NCI-H1436 (cell line): ENCODE results near the gene ARID1B.

Experiments
- DNase-seq: peaks from one replicate; lab custom pipeline; 2025; lab: John Stamatoyannopoulos, UW

The ARID1B gene

DNA sequence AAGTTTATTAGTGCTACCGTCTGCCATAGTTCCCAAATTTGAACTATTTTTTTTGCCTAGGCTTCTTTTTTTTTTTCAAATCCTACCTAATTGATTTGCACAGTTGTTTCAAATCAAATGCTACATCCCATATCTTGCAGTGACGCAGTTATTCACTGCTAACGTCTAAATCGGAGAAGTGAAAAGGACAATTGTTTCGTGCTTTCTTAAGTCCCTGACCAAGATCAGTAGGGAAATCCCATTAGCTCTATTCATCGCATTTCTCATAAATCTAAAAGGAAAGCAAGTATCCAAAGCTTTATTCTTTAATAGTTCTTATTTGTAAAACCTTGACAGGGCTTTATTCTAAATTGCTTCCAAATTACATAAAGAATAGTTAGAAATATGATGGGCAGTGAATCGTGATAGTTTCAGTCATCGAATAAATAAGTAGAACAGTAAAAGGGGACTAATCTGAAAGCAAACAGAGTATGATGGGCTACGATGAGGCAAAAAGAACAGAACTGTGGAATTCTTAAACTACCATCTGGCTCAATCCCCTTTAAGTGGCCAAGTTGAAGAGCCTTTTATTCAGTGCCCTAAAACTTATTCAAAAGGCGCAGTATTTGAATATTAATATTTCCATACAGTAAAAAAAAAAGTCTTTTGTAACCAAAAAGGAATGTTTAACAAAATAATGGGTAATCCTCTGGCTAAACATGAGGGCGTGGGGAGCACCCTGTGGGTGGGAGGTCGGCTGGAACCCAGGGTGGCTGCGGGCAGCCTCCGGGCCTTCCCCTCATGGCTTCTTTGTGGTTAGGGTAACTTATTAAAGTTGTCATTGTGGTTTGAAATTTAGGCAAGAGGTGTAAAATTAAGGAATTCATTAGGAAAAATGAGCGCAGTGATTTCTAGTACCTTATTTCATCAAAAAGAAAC, 3.0 kb upstream of the ARID1B start:
- DNase-seq: no peak

DNA sequence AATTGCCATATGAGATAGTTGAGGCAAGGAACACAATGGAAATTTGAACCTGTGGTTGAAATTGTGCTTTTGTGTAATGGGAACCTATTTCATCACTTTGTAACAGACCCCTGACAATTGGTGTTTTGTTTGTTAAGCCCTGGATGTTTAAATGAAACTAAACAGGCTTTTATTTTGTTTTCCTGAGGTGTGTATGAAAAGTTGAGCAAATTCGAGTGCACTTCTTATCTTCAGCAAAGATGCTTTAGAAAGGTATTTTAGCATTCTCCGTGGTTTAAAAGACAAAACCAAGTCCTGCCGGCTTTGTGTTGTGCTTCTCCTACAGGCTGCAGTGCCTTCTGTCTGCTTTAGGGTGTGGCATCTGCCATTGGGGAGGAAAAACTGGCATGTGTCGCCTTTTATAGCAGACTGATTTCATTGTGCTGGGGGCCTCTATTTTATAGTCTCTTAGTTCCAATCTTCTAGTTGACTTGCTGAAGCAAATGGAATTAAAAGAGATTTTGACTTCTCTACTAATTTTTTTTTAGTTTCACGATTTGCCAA, 2.2 kb upstream of the ARID1B start:
- DNase-seq: no peak

DNA sequence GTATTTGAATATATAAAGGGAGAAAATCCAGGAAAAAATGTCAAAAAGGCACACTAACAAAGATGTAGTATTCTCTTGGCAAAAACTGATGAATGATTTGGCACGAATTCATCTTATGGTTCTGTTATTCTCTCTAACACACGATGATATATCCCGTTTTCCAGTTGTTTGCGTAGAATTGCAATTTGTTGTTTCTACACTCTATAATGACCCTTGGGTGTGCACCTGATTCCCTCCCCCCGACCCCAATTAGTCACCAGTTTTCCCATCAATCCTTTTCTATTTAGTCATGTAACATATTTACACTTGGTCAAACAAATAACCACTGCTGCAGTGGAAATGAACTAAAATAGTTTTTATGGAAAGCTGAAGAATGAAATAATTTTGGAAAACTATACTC, 1.5 kb upstream of the ARID1B start:
- DNase-seq: no peak

DNA sequence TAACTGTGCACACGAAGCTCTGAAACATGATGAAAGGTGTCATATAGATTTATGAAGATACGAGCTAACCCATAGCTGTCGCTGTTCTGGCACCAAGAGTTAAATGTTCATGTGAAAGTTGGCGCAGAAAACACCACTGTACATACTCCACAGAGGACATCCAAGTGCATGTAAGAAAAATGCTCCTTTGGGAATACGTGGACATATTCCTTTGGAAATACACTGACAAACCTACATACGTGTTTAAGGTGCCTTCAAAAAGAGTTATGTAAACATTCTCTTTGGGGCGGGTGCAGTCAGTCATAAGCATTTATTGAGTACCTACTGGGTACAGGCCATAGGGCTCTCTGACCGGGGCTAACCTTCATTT, 723 bp upstream of the ARID1B start:
- no peak for DNase-seq

DNA sequence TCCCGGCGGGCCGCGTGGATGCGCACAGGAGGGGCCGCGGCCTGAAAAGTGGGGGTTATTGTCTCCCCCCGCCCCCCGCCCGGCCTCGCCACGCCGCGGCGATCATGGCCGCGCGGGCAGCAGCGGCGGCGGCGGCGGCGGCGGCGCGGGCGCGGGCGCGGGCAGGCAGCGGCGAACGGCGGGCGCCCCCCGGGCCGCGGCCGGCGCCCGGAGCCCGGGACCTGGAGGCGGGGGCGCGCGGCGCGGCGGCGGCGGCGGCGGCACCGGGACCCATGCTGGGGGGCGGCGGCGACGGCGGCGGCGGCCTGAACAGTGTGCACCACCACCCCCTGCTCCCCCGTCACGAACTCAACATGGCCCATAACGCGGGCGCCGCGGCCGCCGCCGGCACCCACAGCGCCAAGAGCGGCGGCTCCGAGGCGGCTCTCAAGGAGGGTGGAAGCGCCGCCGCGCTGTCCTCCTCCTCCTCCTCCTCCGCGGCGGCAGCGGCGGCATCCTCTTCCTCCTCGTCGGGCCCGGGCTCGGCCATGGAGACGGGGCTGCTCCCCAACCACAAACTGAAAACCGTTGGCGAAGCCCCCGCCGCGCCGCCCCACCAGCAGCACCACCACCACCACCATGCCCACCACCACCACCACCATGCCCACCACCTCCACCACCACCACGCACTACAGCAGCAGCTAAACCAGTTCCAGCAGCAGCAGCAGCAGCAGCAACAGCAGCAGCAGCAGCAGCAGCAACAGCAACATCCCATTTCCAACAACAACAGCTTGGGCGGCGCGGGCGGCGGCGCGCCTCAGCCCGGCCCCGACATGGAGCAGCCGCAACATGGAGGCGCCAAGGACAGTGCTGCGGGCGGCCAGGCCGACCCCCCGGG, 637 bp downstream of the ARID1B start:
- DNase-seq: peak; percentile 18

DNA sequence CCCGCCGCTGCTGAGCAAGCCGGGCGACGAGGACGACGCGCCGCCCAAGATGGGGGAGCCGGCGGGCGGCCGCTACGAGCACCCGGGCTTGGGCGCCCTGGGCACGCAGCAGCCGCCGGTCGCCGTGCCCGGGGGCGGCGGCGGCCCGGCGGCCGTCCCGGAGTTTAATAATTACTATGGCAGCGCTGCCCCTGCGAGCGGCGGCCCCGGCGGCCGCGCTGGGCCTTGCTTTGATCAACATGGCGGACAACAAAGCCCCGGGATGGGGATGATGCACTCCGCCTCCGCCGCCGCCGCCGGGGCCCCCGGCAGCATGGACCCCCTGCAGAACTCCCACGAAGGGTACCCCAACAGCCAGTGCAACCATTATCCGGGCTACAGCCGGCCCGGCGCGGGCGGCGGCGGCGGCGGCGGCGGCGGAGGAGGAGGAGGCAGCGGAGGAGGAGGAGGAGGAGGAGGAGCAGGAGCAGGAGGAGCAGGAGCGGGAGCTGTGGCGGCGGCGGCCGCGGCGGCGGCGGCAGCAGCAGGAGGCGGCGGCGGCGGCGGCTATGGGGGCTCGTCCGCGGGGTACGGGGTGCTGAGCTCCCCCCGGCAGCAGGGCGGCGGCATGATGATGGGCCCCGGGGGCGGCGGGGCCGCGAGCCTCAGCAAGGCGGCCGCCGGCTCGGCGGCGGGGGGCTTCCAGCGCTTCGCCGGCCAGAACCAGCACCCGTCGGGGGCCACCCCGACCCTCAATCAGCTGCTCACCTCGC, 1.5 kb downstream of the ARID1B start:
- DNase-seq: no peak

DNA sequence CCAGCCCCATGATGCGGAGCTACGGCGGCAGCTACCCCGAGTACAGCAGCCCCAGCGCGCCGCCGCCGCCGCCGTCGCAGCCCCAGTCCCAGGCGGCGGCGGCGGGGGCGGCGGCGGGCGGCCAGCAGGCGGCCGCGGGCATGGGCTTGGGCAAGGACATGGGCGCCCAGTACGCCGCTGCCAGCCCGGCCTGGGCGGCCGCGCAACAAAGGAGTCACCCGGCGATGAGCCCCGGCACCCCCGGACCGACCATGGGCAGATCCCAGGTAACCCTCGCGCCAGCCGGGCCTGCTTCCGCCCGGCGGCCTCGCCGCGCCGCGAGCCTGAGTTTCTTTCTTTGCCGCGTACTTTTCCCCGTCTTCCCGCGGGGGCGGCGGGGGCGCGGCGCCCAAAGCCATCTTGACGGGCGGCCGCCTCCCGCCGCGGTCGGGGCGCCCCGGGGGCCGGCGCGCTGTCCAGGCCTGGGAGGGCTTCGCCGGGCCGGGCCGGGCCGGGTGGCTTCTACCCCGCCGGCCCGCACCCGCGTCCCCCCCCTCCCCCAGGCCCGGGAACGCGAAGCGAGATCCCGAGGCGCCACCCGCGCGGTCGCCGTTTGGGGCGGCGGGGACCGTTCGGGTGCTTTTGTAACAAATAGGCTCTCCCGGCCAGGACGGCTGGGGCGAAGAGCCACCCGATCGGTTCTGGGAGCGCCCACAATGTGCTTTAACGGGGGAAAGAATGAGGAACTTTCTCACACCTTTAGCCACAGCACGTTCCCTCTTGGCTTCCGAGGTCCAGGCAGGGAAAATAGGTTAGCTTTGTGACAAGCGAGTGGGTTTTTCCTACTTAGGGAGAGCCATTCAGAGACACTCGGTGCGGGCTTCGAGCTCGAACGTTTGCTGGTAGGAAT, 2.3 kb downstream of the ARID1B start:
- DNase-seq: no peak

DNA sequence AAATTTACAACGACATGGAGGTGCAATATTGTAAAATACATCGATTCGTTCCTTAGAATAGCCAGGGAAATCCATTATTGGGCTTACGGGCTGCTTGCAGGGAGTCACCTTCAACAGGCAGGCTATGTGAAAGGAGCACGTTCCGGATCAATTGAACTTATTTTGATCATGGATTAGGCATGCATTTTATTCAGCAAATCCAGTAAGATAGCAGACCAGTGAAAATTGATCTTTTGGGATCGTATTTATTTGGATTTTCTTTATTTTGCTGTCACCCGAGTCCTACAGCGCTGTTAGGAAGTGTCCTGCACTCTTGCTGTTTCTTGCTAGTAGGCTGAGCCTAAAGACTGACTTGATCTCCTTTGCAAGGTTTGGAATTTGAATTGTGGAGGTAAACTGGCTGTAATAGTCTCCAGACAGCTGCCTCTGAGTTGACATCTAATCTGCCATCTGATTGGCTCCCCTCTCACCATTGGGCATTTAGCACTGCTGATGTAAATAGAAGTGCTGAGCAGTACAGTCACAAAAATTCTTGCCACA, 3.0 kb downstream of the ARID1B start:
- peak; percentile 79 for DNase-seq

DNA sequence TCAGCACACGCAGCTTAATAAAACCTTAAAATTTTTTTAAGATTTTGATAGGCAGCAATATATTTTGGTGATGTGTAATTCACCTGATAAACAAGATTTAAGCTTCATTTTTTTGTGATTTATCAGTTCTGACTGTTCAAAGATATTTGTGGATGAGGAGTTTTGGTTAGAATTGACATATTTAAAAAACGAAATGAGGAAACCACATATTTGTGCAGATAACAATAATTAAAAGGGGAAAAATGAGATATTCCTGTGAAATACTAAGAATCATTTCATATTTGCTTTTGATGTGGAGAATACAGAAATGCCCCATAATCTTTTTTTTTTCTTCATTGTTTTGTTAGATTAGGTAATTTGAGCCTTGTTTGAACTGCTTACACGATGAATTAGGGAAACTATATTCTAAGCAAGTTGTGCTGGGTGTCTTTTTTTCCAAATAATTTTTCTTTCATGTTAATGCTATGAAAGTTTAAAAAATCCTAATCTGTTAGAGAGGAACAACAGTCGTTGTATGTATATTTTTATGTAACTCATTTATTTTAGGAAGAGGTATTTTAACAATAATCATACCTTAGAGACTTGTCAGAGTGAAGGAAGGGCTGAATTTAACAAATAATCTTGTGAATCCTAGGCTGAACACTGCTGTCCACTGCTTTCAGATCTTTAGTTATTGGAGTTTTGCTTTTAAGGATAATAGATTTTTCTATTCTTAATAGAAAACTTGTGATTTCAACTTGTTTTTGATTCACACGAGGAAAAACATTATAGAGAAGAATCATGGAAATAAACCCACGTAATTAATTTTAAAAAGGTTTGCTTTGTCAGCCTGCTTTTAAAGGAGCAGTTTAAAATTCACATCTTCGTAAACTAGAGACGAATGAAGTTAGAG, 4.0 kb downstream of the ARID1B start:
- no peak for DNase-seq

DNA sequence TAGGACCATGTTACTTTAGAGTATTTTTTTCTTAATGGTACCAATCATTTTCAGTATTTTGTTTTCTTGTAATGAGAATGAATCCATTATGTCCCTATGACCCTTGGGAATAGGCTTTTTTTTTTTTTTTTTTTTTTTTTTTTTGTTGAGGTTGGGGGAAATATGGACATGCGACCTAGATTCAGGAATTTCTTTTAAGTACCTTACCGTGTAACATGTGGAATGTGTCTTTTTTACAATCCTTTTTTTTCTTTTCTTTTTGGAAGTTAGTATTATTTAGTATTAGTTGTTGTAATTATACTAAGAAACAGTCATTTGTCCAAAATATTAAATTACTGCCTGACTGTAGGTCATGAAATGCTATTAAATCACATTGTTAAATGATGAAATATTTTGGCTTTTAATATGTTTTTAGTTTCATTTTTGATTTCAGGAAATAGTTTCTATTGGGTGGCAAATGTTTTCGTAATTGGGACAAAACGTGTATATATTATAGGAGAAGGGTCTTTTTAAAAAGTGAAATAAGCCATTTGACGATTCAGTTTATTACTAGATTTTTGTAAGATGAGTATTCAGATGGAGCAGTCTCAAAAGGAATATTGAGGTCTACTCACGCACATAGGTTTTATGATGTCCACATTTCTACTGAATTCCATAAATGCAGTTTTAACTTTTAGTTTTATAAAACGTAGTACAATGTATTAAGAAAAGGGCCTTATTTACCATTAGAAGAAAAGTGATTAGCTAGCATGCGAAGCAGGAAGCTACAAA, 4.9 kb downstream of the ARID1B start:
- DNase-seq: no peak

DNA sequence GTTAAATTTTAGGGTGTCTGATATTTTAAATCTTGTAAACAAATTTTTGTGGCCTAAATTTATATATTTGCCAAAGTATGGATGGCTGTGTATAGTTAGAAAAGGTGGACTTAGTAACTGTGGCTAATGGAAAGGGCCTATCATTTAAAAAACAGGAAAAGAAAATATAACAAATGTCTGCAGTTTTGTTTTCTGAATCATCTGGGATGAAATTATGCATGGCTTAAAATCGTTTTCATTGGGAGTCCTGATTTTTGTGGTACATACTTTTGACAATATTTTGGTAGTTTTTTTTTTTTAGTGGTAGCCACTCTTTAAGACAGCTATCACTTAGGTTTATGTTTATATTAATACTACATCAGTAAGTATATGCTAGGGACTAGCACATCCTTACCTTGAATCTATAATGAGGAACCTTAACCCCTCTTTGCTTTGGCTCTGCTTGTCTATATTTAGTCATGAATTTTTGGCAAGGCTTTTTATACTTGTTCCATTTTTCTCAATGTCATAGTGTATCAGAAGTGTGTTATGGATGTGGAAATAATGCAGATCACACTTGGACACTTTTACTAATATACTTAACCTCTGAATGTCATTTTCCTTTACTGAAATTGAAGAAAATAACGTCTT, 5.6 kb downstream of the ARID1B start:
- no peak for DNase-seq

DNA sequence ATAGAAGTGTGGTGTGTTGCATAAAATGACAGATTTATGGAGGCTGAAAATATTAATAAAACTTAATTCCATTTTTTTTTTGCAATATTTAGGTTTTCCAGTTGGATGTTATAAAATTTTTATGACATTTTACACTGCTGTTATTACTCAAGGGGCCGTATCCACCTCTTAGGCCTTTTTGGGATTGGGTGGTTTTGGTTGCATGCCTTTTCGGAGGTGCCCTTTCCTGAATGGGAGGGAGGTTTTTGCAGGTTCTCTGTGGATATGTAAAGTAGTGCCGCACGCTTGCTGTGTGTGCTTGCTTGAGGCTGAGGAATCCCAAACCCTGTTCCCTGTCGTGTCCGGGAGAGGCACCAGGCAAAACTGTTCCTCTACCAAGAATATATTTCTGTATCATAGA, 6.8 kb downstream of the ARID1B start:
- no peak for DNase-seq

DNA sequence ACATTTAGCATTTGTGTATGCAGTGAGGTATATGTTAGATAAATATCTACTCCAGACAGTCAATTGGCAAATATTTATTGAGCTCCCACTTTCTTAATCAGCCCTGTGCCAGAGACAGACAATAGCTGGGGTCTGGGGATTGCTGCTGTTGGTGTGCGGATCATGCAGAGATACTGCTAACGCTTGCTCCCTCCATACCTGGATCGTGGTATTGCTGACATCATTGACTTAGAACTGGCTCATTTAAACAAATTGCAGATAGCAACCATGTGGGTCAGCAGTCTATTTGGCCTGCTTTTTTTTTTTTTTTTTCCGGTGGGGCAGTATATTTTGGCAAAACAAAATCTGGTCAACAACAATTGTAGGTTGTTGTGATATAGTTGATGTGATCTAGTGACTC, 9.5 kb downstream of the ARID1B start:
- DNase-seq: no peak

DNA sequence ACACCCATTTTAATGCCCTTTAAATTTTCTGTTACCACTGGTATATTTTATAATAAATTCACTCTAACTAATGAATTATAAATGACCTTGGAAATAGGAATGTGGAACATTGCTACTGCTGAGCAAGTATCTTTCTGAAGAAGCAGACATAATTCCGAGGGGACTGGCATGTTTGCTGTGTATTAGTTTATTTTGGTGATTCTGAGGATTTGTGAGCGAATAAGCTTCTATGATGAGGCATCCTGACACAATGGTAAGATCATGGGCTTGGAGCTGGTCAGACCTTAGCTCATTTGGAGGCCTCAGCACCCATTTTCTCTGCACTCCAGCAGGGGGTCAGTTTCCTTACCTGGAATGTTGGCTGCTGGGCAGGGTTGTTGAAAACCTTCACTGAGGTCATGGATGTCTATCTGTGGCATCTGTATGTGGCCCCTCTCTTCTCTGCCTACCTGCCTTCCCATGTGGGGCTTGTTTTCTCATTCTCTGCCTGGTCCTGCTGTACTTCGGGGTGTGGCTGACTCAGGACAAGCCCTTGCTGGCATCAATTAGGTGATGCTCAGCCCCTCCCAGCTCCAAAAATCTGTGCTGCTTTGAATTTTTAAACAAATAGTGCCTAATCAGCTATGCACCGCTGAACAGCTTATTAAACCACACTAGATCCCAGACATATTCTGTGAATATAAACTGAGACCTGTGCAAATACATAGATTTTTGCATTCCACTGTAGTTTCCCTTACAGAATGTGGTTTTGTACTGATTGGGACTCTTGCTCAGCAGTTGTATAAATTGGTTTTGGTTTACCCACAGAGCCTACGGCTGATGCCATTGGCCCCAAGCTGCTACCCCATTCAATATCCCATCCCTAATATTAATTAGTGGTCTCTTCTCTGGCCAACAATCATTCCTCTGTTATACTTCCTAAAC, 10.7 kb downstream of the ARID1B start:
- DNase-seq: no peak

DNA sequence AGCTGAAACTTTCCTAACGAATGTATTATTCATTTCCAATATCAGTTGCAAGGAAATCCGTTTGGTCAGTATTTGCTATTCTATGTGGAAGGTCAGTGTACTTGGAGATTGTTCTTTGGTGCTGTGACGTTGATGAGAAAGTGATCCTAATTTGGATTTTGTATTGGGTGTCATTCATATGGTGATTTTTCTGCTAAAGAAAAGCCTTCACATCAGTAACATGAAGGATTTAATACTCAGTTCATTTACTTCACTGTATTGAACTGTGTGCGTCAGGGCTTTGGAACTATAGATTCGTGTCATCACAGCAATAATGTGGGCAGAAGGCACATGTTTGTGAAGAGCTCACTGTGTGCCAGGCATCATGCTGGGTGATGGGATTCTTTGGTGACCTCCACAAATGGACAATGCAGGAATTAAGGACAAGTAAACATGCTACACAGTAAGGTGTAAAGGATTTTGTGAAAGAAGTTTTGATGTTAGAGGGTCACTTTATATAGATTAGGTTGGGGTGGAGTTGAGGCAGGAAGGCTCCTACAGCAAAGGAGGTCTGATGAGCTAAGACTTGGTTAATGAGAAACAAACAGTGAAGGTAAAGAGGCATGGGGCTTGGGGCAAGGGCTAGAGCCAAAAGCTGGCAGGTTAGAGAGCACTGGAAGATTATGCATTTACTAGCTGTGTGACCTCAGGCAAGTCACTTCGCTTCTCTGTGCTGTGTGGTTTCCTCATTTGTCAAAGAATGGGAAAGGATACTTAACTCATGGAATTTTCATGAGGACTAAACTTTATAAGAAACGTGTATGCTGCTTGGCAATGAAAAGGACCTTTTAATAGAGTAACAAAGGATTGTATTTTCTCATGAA, 12.1 kb downstream of the ARID1B start:
- DNase-seq: no peak

DNA sequence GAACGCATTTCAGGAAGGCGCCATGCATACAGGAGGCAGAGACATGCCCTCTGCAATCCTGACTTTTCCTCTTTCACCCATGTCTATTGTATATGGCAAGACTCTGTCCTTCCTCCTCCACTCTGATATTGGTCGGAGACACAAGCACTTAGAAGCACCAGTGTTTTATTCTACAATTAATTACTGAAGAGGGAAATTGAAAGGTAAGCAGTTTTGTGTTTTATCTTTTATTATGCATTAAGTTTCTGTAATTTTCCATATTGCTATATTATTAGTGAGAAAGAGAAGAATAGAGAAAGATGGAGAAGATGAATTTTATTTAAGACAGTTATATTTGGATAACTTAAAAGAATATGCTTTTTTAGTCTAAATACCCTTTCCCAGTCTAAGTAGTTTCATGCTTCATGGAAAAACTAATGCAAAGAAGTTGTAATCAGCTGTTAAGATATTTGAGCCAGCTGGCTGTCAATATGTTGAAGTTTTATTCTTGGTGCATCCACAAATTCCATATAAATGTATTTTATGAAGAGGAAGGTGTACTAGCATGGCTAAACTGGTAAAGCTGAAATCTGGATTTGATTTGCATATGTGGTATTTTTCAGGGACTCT, 13.6 kb downstream of the ARID1B start:
- DNase-seq: no peak
